Activated CD4-positive, alpha-beta T cell treated with anti-CD3 and anti-CD28 coated beads, Interleukin-2, amount 50 U/mL, for 24 hours (primary cell): ENCODE measurements around the gene ZNF577.
"Not testable (repeated sequence)": the region's sequence is repeated elsewhere in the genome, so short reads cannot be mapped to it uniquely, and the experiment has no call there.

Experiments used
- DNase-seq, 2 donors: peaks; one replicate each; pipeline ENCODE4 v3.0.0-alpha.2; 2020; ENCODE audit warnings: low read depth in 1 of 2, low spot score in 1 of 2

The ZNF577 gene

DNA sequence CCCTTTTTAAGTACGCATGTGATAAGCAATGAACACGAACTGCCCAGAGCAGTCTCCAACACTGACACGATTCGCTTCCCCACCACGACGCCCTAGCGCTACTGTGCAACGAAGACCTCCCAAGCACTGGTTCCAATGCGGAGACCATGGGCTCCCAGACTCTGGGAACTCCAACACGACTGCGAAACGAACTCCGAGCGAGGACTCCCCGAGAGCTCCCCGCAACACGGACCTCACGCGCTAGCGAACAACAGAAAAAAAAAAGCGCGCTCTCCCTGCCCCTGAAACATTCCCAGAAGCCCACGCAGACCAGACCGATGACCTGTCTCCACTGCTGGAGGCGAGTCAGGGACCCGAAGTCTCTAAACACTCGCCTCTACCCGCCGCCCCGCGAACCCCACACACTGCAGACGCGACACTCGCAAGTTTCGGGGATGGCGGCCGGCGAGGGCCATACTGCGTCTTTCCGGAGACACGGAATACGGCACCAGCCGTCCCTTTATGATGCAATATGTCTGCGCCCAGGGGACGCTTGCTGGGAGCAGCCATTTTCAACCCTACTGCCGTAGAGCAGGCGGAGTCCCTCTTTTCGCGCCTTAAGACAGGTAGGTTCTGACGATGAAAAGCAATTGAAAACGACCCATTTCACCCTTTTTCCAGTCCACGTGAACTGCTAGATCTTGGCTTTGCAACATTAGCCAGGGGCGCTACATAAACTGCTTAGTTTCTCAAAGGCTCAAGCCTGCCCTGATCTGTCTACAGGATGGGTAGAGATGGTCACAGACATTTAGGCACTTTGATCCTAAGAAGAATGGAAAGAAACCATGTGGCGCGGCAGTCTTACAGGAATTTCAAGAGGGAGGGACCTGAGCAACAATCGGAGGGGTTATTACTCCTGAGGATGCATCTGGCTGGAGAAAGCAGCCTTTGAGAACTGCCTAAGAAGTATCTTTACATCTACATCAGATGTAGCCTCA lies at the start of gene ZNF577:
TSS of gene ZNF577 (minus strand) at position 430 of the 977 bp plus-strand sequence. CDS start 7,569 bp downstream, outside the sequence.
- DNase-seq = peak; percentile 7 to 41

GRCh38 chr19:51931921-51932320 lies 44.2 kb upstream of the ZNF577 start:
- no peak for DNase-seq

DNA sequence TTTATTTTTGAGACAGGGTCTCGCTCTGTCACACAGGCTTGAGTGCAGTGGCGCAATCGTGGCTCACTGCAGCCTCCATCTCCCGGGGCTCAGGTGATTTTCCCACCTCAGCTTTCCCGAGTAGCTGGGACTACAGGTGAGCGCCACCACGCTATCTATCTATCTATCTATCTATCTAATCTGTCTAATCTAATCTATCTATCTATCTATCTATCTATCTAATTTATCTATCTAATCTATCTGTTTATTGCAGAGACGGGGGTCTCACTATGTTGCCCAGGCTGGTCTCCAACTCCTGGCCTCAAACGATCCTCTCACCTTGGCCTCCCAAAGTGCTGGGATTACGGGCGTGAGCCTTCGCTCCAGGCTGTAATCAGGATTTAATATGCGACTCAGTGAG lies 40.1 kb upstream of the ZNF577 start:
- DNase-seq = no peak

DNA sequence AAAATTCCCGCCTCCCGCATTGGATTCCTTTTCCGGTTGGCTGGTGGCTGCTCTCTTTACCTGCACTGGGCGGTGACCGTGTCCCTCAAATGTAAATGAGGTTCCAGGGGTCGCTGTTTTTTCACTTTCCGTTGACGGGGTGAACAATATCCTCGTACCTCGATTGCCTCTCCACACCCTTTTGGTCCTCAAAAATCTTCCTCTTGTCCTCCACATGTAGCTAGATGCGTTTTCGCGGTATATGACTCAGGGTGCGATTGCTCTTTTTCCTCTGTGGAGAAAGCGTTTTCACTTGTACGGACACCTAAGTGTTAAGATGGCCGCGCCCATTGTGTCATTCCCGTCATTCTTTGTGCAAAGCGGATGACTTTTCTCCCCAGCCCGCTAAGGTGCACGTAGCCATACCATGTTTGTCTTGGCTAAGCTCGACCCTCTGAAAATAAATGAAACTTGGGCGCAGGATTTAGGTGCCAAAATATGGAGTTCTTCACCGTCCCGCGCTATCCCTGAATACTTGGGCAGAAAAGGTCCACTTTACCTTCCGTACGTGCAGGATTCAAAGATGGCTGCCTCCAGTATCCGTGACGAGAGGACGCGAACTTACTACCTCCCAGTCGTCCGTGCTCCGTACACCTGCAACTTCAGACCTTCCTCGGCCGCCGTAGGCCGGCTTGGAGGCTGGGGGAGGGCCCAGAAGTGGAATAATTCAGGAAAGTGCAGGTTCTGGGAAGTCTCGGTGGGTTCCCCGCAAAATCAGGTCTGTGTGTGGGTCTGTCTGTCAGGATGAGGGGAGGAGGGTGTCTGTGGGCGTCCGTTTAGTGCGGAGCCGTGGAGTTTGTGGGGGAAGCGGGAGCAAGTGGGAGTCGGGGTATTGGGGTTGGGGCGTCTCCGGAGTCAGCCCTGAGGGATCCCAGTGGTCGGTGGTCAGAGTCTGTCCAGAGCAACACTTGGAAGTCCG lies 39.3 kb upstream of the ZNF577 start, which contains the start of gene ZNF613:
TSS of gene ZNF613 (plus strand) at position 689 of the 958 bp plus-strand sequence. CDS start 8,749 bp downstream, outside the sequence.
- DNase-seq = peak; percentile 76 to 84

GRCh38 chr19:51926426-51926783 lies 38.7 kb upstream of the ZNF577 start:
- DNase-seq = peak in 1 of 2 donors; percentile 0

- no peak for DNase-seq
Measured at GRCh38 chr19:51921949-51922348, 34.2 kb upstream of the ZNF577 start.

DNA sequence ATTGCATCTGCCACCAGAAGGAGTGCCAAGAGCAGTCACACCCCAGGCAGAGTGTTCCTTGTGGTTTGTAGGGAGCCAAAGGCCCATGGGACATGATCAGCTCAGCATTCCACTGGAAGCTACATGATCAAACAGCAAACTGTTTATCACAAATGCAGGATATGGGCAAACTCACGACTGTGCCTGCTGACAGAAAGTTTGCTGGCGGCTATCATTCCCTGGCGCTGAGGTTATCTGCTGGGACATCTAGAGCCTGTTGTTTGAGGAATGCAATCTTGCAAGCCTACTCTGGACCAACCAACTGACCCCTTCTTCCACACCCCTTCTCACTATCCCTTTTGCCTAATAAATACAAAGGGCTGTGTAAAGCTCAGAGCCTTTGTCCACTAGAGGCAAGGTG lies 31.9 kb upstream of the ZNF577 start:
- DNase-seq = no peak

DNA sequence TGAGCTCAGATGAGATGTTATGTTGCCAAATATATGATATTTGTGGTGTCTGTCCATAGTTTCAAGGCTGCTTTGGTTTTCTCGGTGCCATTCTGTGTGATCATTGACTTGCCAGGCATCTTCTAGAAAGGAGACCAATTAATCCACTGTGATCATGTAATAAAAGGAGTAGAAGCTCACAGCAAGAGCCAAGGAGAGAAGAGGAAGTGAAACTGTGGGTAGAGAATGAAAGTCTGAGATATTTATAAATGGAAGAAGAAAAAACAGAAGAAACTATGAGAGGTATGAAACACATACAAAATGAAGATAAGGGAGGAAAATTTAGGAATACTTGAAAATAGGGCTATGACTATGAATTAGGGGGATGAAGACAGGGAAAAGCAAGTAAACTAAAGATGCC lies 28.4 kb upstream of the ZNF577 start:
- DNase-seq = no peak

GRCh38 chr19:51915324-51915867 lies 27.6 kb upstream of the ZNF577 start:
- no peak for DNase-seq

DNA sequence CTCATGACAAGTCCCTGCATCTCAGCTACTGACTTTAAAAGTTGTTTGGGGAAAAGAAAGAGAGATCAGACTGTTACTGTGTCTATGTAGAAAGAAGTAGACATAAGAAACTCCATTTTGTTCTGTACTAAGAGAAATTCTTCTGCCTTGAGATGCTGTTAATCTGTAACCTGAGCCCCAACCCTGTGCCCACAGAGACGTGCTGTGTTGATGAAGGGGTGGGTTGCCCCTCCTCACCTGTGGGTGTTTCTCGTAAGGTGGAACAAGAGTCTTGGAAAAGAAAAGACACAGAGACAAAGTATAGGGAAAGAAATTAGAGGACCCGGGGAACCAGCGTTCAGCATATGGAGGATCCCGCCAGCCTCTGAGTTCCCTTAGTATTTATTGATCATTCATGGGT lies 20.2 kb upstream of the ZNF577 start:
- DNase-seq = not testable (repeated sequence)

DNA sequence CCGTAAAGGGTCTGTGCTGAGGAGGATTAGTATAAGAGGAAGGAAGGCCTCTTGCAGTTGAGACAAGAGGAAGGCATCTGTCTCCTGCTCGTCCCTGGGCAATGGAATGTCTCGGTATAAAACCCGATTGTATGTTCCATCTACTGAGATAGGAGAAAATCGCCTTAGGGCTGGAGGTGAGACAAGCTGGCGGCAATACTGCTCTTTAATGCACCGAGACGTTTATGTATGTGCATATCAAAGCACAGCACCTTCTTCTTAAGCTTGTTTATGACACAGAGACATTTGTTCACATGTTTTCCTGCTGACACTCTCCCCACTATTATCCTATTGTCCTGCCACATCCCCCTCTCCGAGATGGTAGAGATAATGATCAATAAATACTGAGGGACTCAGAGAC lies 18.4 kb upstream of the ZNF577 start:
- DNase-seq = not testable (repeated sequence)

GRCh38 chr19:51905639-51906038 lies 17.9 kb upstream of the ZNF577 start:
- not testable (repeated sequence) for DNase-seq

- no peak for DNase-seq
Measured at GRCh38 chr19:51905206-51905605, 17.5 kb upstream of the ZNF577 start.

DNA sequence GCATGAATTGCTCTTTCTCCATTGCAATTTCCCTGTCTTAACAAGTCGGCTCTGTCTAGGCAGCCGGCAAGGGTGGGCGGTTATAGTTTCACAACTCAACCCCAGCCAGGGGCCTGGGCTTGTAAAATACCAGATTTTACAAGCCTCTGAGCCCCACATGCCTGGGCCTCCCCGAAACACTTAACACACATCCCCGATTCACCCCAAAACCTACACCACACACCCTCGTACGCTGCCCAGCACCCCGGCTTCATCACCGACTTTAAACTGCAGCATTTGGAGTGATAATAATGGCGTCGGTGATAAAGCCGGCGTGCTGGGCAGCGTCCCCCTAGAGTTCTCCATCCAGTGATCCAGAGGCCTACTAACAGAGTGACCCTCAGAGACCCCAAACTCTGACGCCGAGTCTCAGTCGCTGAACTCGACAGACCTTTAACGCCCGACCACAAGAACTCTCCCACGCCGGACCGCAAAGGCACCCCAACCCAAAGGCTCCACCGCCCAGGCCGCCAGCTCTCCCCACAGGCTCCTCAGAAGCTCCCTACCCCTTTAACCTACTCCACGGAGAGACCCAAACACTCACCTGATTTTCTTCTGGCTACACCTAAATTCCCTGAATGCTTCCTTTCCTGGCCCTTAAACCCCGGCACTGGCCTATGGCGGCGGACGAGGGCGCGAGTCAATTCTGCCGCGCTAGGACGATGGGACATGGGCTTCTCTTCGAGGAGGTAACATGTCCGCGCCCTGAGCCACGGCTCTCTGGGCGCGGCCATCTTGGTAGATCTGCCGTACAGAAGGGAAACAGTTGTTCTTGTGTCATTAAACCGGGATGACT lies 16.8 kb upstream of the ZNF577 start, which contains the start of gene ZNF649:
TSS of gene ZNF649 (minus strand) at position 687 of the 835 bp plus-strand sequence. CDS start 4,910 bp downstream, outside the sequence.
- peak; percentile 73 to 76 for DNase-seq

DNA sequence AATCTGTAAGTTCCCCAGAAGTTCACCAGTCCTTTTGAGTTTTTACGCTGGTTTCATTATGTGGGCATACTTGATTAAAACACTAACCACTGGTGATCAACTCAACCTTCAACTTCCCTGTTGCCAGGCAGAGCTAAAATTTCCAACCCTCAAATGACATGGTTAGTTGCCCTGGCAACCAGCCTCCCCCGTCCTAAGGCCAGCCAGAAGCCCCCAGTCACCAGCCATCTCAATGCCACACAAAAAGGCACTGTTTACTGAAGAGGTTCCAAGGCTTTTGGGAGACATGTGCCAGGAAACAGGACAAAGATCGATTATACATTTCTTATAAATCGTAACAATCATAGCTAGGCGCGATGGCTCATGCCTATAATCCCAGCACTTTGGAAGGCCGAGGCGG lies 15.4 kb upstream of the ZNF577 start:
- DNase-seq = no peak

- DNase-seq = no peak
Measured at GRCh38 chr19:51901860-51902259, 14.1 kb upstream of the ZNF577 start.

DNA sequence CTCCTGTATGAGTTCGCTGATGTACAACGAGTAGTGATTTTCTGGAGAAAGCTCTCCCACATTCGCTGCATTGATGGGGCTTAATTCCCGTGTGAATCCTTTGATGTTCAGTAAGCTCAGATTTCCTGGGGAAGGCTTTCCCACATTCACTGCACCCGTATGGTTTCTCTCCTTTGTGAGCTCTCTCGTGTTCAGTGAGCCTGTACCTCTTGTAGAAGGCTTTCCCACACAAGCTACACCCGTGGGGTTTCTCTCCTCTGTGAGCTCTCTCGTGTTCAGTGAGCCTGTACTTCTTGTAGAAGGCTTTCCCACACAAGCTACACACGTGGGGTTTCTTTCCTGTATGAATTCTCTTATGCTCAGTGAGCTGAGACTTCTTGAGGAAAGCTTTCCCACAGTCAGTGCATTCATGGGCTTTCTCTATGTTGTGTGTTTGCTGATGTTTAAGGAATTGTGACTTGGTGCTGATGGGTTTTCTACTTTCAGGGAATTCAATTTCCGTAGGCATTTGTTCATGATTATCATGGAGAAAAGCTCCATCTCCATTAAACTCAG lies 3.5 kb upstream of the ZNF577 start:
- DNase-seq = no peak

DNA sequence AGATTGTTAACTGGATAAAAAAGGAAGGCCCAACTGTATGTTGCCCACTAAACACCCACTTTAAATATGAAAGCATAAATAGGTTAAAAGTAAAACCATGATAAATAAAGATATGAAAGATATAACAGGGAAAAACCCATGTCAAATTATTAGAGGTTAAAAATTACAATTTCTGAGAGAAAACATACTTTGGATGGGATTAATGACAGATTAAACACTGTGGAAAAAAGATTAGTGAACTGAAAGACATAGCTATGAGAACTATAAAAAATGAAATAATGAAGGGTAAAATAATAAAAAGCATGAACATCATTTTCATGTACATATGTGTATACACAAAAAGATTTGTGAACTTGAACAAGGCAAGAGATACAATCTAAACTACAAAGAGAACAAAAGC lies 2.2 kb upstream of the ZNF577 start:
- no peak for DNase-seq

- DNase-seq = no peak
Measured at GRCh38 chr19:51884713-51885112, 3.0 kb downstream of the ZNF577 start.

DNA sequence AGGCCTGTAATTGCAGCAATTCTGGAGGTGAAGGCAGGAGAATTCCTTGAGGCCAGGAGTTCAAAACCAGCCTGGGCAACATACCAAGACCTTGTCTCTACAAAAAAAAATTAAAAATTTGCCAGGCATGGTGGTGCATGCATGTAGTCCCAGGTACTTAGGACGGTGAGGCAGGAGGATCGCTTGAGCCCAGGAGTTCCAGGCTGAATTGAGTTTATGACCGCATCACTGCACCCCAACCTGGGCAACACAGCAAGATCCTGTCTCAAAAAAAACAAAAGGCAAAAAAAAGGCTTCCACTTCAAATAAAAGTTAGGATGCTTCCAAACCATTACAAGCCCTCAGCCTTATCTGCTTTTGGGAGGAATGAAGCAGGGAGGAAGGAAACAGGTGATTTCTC lies 5.2 kb downstream of the ZNF577 start:
- DNase-seq = no peak
